Measurements from ENCODE around the gene ACAD10. TPM values are rescaled to one million over a fixed set of nuclear protein-coding genes. Genes with fewer than 3 reads are reported as not detected.

Gene ACAD10
- total RNA-seq, 1 donor from 2014 or later: 24.0 TPM

GRCh38 chr12:111747333-111747732 is 61.5 kb downstream of the ACAD10 start:
- Histone ChIP-seq H3K4me3 (no peak overlapping the region), H3K27ac (no peak overlapping the region), H3K4me1 (peaks cover 4% of the 10 kb centered on the region), H3K9me3 (no peaks in the 10 kb centered on the region), H3K36me3 (peaks cover 66% of the 10 kb centered on the region), H3K27me3 (ENCODE audit: low read depth) (no peaks in the 10 kb centered on the region)
- ATAC-seq: peak in 1 of 2 donors; percentile 7
- TF ChIP-seq CTCF (IDR thresholded peaks at IDR 0.05): no peak
- no peak for DNase-seq
- intact Hi-C loops (cut with DNase I): no loop called here

GRCh38 chr12:111748151-111748672 is 62.4 kb downstream of the ACAD10 start:
- intact Hi-C loops (cut with DNase I): no loop called here
- H3K36me3 ChIP-seq: peaks cover 66% of the 10 kb centered on the region

DNA sequence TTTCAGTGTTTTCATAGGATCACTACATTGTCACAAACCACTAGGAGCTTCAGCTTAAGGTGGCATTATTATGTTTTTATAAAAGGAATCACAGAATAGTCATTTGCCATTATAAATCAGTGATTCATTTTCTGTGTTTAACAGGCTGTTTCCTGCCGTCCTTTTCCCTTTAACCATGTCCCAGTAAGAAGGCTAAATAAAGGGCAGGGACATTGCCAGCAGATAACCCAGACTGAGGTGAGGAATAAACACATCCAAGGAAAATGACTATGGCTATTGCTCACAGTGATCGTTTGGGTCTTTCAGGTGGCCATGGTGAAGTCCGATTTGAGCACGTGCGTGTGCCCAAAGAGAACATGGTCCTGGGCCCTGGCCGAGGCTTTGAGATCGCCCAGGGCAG is 63.0 kb downstream of the ACAD10 start:
- DNase-seq (no peak), ATAC-seq (no peak)
- H3K4me3 ChIP-seq: no peak overlapping the region
- no peak for TF ChIP-seq CTCF (IDR thresholded peaks at IDR 0.05)
- intact Hi-C loops (cut with DNase I): no loop called here
- H3K27ac ChIP-seq: no peak overlapping the region
- peaks cover 4% of the 10 kb centered on the region for H3K4me1 ChIP-seq
- H3K27me3 ChIP-seq (ENCODE audit: low read depth): no peaks in the 10 kb centered on the region
- H3K9me3 ChIP-seq: no peaks in the 10 kb centered on the region
- H3K36me3 ChIP-seq: peaks cover 67% of the 10 kb centered on the region

More at GRCh38 chr12:111748151-111748672, 62.4 kb downstream of the ACAD10 start:
- H3K27me3 ChIP-seq (ENCODE audit: low read depth): no peaks in the 10 kb centered on the region
- peaks cover 4% of the 10 kb centered on the region for H3K4me1 ChIP-seq
- H3K27ac ChIP-seq: no peak overlapping the region
- TF ChIP-seq CTCF (IDR thresholded peaks at IDR 0.05): no peak
- no peak for ATAC-seq
- no peaks in the 10 kb centered on the region for H3K9me3 ChIP-seq
- no peak for DNase-seq
- H3K4me3 ChIP-seq: no peak overlapping the region

- intact Hi-C loops (cut with DNase I): no loop called here
- peaks cover 67% of the 10 kb centered on the region for H3K36me3 ChIP-seq
- no peak for TF ChIP-seq CTCF (IDR thresholded peaks at IDR 0.05)
- H3K9me3 ChIP-seq: no peaks in the 10 kb centered on the region
- no peak for ATAC-seq
- no peak overlapping the region for H3K27ac ChIP-seq
- no peak for DNase-seq
- H3K4me3 ChIP-seq: no peak overlapping the region
- peaks cover 4% of the 10 kb centered on the region for H3K4me1 ChIP-seq
- no peaks in the 10 kb centered on the region for H3K27me3 ChIP-seq (ENCODE audit: low read depth)
Measured at GRCh38 chr12:111749391-111749790, 63.5 kb downstream of the ACAD10 start.

DNA sequence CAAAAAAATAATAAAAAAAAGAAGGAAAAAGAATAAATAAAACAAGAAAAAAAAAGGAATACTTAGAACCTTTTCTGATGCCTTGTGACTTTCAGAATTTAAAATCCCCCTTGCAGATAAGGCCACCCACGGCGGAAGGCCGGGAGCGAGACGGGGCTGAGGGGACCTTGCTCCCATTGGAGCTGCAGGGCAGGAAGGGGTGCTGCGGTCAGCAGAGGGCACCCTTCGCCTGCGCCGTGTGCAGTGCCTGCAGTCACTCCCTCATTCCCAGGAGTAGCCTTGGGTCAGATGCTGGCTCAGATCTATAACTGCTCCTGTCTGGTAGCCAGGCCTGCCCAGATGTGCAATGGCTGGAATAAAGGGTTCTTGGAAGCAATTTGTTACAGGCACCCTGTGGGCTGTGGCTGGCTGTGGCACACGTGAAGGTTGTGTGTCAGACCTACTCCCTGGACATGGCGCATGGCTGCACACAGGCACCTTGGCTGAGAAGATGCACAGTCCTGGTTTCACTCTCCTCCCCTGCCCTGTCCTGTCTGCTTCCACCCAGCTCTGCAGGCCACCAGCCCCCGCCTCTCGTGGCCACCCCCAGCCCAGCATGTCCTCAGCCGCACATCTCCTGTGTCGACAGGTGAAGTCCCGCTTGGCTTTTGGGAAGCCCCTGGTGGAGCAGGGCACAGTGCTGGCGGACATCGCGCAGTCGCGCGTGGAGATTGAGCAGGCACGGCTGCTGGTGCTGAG is 67.5 kb downstream of the ACAD10 start:
- ATAC-seq: peak; percentile 91 to 93
- Histone ChIP-seq H3K9me3 (no peaks in the 10 kb centered on the region), H3K27ac (no peak overlapping the region), H3K4me3 (no peak overlapping the region), H3K27me3 (ENCODE audit: low read depth) (no peaks in the 10 kb centered on the region), H3K36me3 (peaks cover 48% of the 10 kb centered on the region), H3K4me1 (peaks cover 24% of the 10 kb centered on the region)
- peak; percentile 75 for DNase-seq
- TF ChIP-seq CTCF (IDR thresholded peaks at IDR 0.05): peak; percentile 92
- intact Hi-C loops (cut with DNase I): loop anchor here (5.0 kb wide), 1 partner anchor 54 kb away; no protein-coding TSS in a partner anchor

Data from lower lobe of right lung (tissue), 2 donors.